Nephron (organoid): Measurements from ENCODE around the gene FBXL22.
A peak's percentile ranks its signal among the peaks of the same experiment; 100 is the strongest.

ENCODE experiments used
- H3K27ac Mint-ChIP-seq, 3 experiments: 2 replicates each; pipeline ENCODE4 v1.8.0; 2020; ENCODE audit warnings: mixed read lengths in 3 of 3, mild to moderate bottlenecking in 2 of 3, moderate library complexity in 1 of 3
- H3K27me3 Mint-ChIP-seq: 2 replicates; pipeline ENCODE4 v1.8.0; 2021; ENCODE audit warnings: low read depth, mild to moderate bottlenecking, moderate library complexity, mixed read lengths
- H3K36me3 Mint-ChIP-seq: 2 replicates; pipeline ENCODE4 v1.8.0; 2020; ENCODE audit warnings: low read depth, mixed read lengths
- H3K4me1 Mint-ChIP-seq: 2 replicates; pipeline ENCODE4 v1.8.0; 2020; ENCODE audit warnings: mixed read lengths
- H3K4me3 Mint-ChIP-seq, 3 experiments: 2 replicates each; pipeline ENCODE4 v1.8.0; 2020; ENCODE audit warnings: mild to moderate bottlenecking in 3 of 3, mixed read lengths in 3 of 3, moderate library complexity in 2 of 3
- H3K9me3 Mint-ChIP-seq: 2 replicates; pipeline ENCODE4 v1.8.0; 2020; ENCODE audit warnings: mixed read lengths
- CTCF ChIP-seq, 3 experiments: fragments of 200-600 bp; sonication (generic); IDR thresholded peaks; one replicate each; pipeline ENCODE4 v1.5.0; 2021; ENCODE audit warnings: antibody characterized with exemption in 3 of 3; ENCODE audit not compliant: unreplicated experiment in 3 of 3

The FBXL22 gene

GRCh38 chr15:63556246-63556645 is 40.9 kb upstream of the FBXL22 start:
- Mint-ChIP-seq H3K36me3 (peaks cover 56% of the 10 kb centered on the region), H3K27me3 (no peaks in the 10 kb centered on the region), H3K4me1 (peaks cover 38% of the 10 kb centered on the region), H3K4me3 (no peak overlapping the region), H3K9me3 (no peaks in the 10 kb centered on the region), H3K27ac (peak overlapping the region; percentile 35 to 68 (median 62))
- TF ChIP-seq CTCF (IDR thresholded peaks at IDR 0.05; ENCODE audit: unreplicated experiment in 3 of 3): no peak

GRCh38 chr15:63556736-63557135 is 40.5 kb upstream of the FBXL22 start:
- peak overlapping the region in 2 of 3 experiments; percentile 35 to 52 for H3K27ac Mint-ChIP-seq
- H3K9me3 Mint-ChIP-seq: no peaks in the 10 kb centered on the region
- TF ChIP-seq CTCF (IDR thresholded peaks at IDR 0.05; ENCODE audit: unreplicated experiment in 3 of 3): no peak
- peaks cover 59% of the 10 kb centered on the region for H3K36me3 Mint-ChIP-seq
- H3K4me3 Mint-ChIP-seq: no peak overlapping the region
- no peaks in the 10 kb centered on the region for H3K27me3 Mint-ChIP-seq
- peaks cover 38% of the 10 kb centered on the region for H3K4me1 Mint-ChIP-seq

- TF ChIP-seq CTCF (IDR thresholded peaks at IDR 0.05; ENCODE audit: unreplicated experiment in 3 of 3): no peak
- H3K4me3 Mint-ChIP-seq: no peak overlapping the region
- peaks cover 12% of the 10 kb centered on the region for H3K4me1 Mint-ChIP-seq
- no peak overlapping the region for H3K27ac Mint-ChIP-seq
- no peaks in the 10 kb centered on the region for H3K27me3 Mint-ChIP-seq
- no peaks in the 10 kb centered on the region for H3K9me3 Mint-ChIP-seq
- H3K36me3 Mint-ChIP-seq: peaks cover 69% of the 10 kb centered on the region
Measured at GRCh38 chr15:63559753-63560152, 37.4 kb upstream of the FBXL22 start.

GRCh38 chr15:63560741-63561448 is 36.3 kb upstream of the FBXL22 start:
- H3K27ac Mint-ChIP-seq: no peak overlapping the region
- no peaks in the 10 kb centered on the region for H3K27me3 Mint-ChIP-seq
- no peak overlapping the region for H3K4me3 Mint-ChIP-seq
- H3K4me1 Mint-ChIP-seq: peaks cover 5% of the 10 kb centered on the region
- H3K9me3 Mint-ChIP-seq: no peaks in the 10 kb centered on the region
- H3K36me3 Mint-ChIP-seq: peaks cover 69% of the 10 kb centered on the region
- no peak for TF ChIP-seq CTCF (IDR thresholded peaks at IDR 0.05; ENCODE audit: unreplicated experiment in 3 of 3)

GRCh38 chr15:63564093-63564492 is 33.1 kb upstream of the FBXL22 start:
- no peaks in the 10 kb centered on the region for H3K27me3 Mint-ChIP-seq
- H3K36me3 Mint-ChIP-seq: peaks cover 62% of the 10 kb centered on the region
- no peak for TF ChIP-seq CTCF (IDR thresholded peaks at IDR 0.05; ENCODE audit: unreplicated experiment in 3 of 3)
- no peak overlapping the region for H3K4me3 Mint-ChIP-seq
- no peaks in the 10 kb centered on the region for H3K4me1 Mint-ChIP-seq
- H3K27ac Mint-ChIP-seq: no peak overlapping the region
- no peaks in the 10 kb centered on the region for H3K9me3 Mint-ChIP-seq
